ENCODE measurements around the gene POLR2E. TPM values are rescaled to one million over a fixed set of nuclear protein-coding genes. Genes with fewer than 3 reads are reported as not detected.

POLR2E gene
- total RNA-seq, 2 donors from 2014 or later, result 152 to 169 TPM

DNA sequence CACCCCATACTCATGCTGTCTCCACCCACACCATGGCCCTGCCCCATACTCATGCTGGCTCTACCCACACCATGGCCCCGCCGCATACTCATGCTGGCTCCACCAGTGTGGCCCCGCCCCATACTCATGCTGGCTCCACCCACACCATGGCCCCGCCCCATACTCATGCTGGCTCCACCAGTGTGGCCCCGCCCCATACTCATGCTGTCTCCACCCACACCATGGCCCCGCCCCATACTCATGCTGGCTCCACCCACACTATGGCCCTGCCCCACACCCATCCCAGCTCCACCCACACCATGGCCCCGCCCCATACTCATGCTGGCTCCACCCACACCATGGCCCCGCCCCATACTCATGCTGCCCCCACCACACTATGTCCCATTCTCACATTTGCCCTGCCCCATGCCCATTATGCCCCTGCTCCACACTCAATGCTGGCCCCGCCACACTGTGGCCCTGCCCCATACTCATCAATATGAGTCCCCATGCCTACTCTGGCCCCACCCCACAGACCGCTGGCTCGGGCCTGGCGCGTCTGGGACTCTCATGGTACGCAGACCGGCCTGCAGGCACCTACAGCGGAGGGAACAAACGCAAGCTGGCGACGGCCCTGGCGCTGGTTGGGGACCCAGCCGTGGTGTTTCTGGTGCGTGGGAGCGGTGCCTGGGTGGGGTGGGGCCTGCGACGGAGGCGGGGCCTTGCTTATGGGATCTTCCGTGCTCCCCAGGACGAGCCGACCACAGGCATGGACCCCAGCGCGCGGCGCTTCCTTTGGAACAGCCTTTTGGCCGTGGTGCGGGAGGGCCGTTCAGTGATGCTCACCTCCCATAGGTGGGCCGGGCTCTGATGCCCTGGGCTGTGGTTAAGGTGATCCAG, 31.9 kb downstream of the POLR2E start:
- no peaks in the 10 kb centered on the region for H3K9me3 ChIP-seq
- no peak for DNase-seq (ENCODE audit: low spot score)
- intact Hi-C loops (cut with DNase I), result no loop called here
- peaks cover 2% of the 10 kb centered on the region for H3K27me3 ChIP-seq (replicated peaks; ENCODE audit: insufficient read depth)
- TF ChIP-seq POLR2AphosphoS5 (IDR thresholded peaks at IDR 0.05), result no peak
- H3K4me1 ChIP-seq (replicated peaks), result peaks cover 6% of the 10 kb centered on the region
- H3K4me3 ChIP-seq, result no peak overlapping the region
- 94% methylated on average over 37 of the region's 37 CpGs for WGBS
- no peaks in the 10 kb centered on the region for H3K36me3 ChIP-seq
- H3K27ac ChIP-seq, result no peak overlapping the region

DNA sequence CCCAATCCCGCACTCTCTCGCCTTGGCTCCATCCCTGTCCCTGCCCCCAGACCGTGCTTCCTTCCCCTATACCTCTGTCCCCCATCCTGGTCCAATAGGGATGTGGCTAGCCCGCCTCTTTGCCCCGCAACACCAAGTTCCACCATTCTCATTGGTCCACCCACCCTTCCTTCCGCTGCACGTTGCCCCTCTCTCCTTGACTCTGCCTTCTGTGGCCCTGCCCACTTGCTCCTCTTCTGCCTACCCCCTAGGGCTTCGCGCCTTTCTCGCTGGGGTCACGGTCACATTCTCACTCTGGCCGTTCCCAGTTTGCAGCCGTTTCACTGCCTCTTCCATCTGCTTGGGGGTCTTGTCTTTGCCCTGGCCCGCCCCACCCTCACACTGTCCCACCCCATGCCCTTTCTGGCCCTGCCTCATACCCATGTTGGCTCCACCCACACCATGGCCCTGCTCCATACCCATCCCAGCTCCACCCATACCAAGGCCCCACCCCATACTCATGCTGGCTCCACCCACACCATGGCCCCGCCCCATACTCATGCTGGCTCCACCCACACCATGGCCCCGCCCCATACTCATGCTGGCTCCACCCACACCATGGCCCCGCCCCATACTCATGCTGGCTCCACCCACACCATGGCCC, 32.7 kb downstream of the POLR2E start:
- Histone ChIP-seq H3K36me3 (no peaks in the 10 kb centered on the region), H3K4me1 (replicated peaks) (peaks cover 6% of the 10 kb centered on the region), H3K27me3 (replicated peaks; ENCODE audit: insufficient read depth) (peaks cover 2% of the 10 kb centered on the region), H3K27ac (no peak overlapping the region), H3K9me3 (no peaks in the 10 kb centered on the region), H3K4me3 (no peak overlapping the region)
- WGBS, result 91% methylated on average over 17 of the region's 17 CpGs
- intact Hi-C loops (cut with DNase I), result no loop called here
- TF ChIP-seq POLR2AphosphoS5 (IDR thresholded peaks at IDR 0.05), result no peak
- TF ChIP-seq, protein P1, sequence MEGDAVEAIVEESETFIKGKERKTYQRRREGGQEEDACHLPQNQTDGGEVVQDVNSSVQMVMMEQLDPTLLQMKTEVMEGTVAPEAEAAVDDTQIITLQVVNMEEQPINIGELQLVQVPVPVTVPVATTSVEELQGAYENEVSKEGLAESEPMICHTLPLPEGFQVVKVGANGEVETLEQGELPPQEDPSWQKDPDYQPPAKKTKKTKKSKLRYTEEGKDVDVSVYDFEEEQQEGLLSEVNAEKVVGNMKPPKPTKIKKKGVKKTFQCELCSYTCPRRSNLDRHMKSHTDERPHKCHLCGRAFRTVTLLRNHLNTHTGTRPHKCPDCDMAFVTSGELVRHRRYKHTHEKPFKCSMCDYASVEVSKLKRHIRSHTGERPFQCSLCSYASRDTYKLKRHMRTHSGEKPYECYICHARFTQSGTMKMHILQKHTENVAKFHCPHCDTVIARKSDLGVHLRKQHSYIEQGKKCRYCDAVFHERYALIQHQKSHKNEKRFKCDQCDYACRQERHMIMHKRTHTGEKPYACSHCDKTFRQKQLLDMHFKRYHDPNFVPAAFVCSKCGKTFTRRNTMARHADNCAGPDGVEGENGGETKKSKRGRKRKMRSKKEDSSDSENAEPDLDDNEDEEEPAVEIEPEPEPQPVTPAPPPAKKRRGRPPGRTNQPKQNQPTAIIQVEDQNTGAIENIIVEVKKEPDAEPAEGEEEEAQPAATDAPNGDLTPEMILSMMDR (IDR thresholded peaks at IDR 0.05), result no peak
- TF ChIP-seq POLR2A (IDR thresholded peaks at IDR 0.05), result no peak
- DNase-seq (ENCODE audit: low spot score), result no peak

GRCh38 chr19:1061987-1062386, 33.2 kb downstream of the POLR2E start:
- H3K4me3 ChIP-seq, result no peak overlapping the region
- intact Hi-C loops (cut with DNase I), result no loop called here
- H3K9me3 ChIP-seq, result peaks cover 4% of the 10 kb centered on the region
- 96% methylated on average over 20 of the region's 20 CpGs for WGBS
- H3K27ac ChIP-seq, result no peak overlapping the region
- H3K36me3 ChIP-seq, result no peaks in the 10 kb centered on the region
- peaks cover 5% of the 10 kb centered on the region for H3K4me1 ChIP-seq (replicated peaks)
- no peak for DNase-seq (ENCODE audit: low spot score)
- TF ChIP-seq POLR2A (IDR thresholded peaks at IDR 0.05), result no peak
- no peaks in the 10 kb centered on the region for H3K27me3 ChIP-seq (replicated peaks; ENCODE audit: insufficient read depth)

GRCh38 chr19:1060689-1061088, 34.5 kb downstream of the POLR2E start:
- DNase-seq (ENCODE audit: low spot score), result no peak
- WGBS, result 93% methylated on average over 5 of the region's 5 CpGs
- Histone ChIP-seq H3K27ac (no peak overlapping the region), H3K4me3 (no peak overlapping the region), H3K9me3 (peaks cover 6% of the 10 kb centered on the region), H3K27me3 (replicated peaks; ENCODE audit: insufficient read depth) (no peaks in the 10 kb centered on the region), H3K36me3 (no peaks in the 10 kb centered on the region), H3K4me1 (replicated peaks) (no peaks in the 10 kb centered on the region)
- TF ChIP-seq POLR2A (IDR thresholded peaks at IDR 0.05) (no peak), POLR2AphosphoS5 (IDR thresholded peaks at IDR 0.05) (no peak)
- TF ChIP-seq, protein P1 (IDR thresholded peaks at IDR 0.05), result no peak
- intact Hi-C loops (cut with DNase I), result no loop called here

GRCh38 chr19:1058112-1058511, 37.1 kb downstream of the POLR2E start:
- H3K4me3 ChIP-seq, result no peak overlapping the region
- no peak overlapping the region for H3K27ac ChIP-seq
- WGBS, result 98% methylated on average over 5 of the region's 5 CpGs
- intact Hi-C loops (cut with DNase I), result no loop called here
- H3K9me3 ChIP-seq, result peaks cover 6% of the 10 kb centered on the region
- TF ChIP-seq POLR2AphosphoS5 (IDR thresholded peaks at IDR 0.05) (no peak), POLR2A (IDR thresholded peaks at IDR 0.05) (no peak)
- TF ChIP-seq, protein P1 (IDR thresholded peaks at IDR 0.05), result no peak
- H3K36me3 ChIP-seq, result no peaks in the 10 kb centered on the region
- DNase-seq (ENCODE audit: low spot score), result no peak
- H3K27me3 ChIP-seq (replicated peaks; ENCODE audit: insufficient read depth), result no peaks in the 10 kb centered on the region
- no peaks in the 10 kb centered on the region for H3K4me1 ChIP-seq (replicated peaks)

Data from prostate gland (tissue), 2 donors.